Stimulated activated CD8-positive, alpha-beta memory T cell treated with anti-CD3 and anti-CD28 coated beads, Interleukin-7, amount 100 ng/mL, for 1 hour (primary cell): ENCODE data around the gene SLC17A8.
"Not testable (repeated sequence)": the region's sequence is repeated elsewhere in the genome, so short reads cannot be mapped to it uniquely, and the experiment has no call there.

Source experiments
- DNase-seq, 2 donors: peaks; one replicate each; pipeline ENCODE4 v3.0.0-alpha.2; 2020; ENCODE audit warnings: low read depth in 2 of 2

Gene SLC17A8

DNA sequence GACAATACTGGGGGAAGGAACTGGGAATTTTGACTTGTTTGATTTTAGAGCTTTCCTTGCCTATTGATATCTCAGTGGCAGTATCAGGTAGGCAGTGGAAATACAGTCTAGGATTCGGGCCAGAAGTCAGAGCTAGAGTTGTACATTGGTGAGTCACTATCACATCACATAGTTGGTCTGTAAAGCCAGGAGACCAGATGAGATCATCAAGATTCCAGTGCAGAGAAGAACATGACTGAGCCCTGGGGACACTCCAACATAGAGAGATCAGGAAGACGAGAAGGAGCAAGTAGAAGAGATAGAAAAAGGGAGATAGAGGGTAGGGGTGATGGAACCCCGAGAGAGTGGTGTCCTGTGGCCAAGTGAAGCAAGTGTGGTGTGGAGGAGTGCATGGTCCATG lies 70.2 kb downstream of the SLC17A8 start:
- no peak for DNase-seq

DNA sequence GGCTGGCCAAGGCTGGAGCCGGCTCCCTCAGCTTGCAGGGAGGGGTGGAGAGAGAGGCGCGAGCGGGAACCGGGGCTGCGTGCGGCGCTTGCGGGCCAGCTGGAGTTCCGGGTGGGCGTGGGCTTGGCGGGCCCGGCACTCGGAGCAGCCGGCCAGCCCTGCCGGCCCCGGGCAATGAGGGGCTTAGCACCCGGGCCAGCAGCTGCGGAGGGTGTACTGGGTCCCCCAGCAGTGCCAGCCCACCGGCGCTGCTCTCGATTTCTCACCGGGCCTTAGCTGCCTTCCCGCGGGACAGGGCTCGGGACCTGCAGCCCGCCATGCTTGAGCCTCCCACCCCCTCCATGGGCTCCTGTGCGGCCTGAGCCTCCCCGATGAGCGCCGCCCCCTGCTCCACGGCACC lies 73.4 kb downstream of the SLC17A8 start:
- not testable (repeated sequence) for DNase-seq

DNA sequence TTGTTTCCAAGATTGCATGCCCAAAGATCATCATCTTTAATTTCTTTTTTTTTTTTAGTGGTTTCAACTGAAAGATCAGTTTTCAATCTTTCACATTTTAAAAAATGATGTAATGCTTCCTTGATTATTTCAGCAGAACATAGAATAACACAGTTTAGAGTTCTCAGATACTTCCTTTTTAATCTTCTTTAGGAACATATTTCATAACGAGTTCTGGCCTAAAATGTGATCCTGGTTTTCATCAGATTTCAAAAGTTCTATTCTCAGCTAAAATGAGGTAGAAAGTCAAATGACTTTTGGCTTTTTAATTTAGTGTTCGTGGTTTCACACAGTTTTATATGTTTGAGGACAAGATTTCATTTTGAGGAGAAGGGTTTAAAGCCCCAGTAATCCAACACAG lies 76.8 kb downstream of the SLC17A8 start:
- DNase-seq: no peak

DNA sequence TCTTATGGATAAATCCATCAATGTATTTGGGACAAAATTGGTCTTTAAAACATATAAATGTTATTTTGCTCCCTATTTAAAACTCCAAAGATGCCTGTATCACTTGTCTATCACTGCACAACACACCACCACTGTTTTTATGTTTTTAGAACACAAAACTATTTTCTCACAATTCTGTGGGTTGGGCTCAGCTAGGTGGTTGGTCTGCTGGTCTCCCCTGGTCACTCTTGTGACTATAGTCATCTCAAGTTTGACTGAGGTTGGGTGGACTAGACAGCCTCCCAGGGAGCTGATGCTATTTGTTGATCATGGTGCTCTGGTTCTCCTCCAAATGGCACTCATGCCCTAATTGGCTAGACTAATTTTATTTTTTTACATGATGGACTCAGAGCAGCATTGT lies 77.3 kb downstream of the SLC17A8 start:
- no peak for DNase-seq

DNA sequence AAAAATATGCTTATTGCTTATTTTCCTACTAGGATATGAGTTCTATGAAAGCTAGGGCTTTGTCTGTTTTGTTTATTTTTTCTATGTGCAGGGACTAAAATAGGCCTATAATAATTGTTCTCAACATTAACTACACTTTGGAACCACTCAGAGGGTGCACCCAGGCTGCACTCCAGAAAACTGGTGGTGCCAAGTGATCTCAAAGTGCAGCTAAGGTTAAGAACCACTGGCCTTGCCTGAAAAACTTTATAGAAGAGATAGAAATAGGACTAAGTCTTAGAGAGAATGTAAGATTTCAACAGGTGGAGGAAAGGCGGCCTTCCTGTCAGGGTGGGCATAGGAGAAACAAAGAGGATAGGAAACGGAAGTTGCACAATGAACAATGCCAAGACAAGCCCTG lies 79.1 kb downstream of the SLC17A8 start:
- DNase-seq: no peak

DNA sequence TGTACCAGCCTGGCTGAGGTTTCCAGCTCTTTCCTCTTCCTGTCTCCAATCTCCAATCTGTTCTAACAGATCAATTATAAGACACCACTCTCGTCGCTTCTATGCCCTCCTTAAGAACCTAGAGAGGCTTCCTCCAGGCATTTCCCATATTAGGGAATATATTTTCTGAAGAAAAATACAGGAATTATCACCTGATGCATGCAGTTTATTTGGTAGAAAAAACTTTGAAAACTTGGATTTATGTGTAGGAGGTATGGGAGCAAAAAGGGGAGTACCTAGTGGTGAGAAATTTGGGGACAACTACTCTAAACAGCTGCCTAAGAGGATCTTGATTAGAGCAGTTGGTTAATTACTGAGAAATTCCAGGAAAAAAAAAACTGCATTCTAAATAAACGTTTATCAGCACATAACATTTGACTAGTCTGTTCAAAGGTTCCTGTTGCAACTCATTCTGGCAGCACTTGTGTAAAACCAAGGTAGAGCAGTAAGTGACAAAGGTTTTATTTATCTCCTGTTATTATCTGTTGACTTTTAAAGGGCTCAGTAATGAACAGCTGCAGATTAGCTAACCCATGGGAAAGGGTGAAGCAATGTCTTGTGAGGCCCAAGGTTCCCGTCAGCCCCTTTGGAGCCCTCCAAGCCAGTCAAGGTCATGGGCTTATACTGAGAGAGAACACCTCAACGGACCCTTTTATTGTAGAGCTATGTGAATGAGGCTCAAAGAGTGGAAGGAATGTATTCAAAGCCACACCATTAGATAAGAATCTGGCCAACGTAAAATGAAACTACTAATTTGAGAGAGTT lies 80.4 kb downstream of the SLC17A8 start:
- no peak for DNase-seq

DNA sequence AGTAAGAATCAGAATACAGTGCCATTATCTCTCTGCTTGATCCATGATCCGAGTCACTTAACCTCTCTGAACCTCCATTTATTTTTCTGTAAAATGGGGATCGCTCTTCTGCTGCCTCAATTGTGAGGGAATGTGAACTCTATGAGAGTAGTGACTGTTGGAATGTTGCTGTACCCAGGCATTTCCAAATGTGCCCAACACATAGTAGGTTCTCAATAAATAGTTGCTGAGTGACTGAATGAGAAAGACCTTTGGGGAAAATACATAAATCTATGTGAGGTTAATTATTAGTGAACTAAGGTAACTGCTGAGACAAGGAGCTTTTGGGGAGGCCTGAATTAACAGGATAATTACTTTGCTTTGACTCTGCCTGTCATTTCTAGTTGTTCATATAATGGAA lies 82.9 kb downstream of the SLC17A8 start:
- DNase-seq: no peak

DNA sequence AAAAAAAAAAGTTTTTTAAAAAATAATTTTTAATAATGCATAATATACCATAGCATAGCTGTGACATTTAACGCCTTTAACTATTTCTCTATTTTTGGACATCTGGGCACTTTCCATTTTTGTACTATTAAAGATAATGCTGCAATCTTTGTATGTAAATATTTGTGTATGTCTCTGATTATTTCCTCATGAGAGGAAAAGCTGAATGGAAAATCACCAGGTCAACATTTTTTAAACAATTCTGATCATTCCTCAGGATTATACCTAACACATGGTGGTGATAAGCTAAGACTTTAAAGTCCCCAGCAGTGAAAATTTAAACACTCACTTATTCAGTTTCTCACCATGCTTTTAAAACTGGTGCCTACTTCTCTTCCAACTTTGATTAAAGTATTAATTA lies 85.5 kb downstream of the SLC17A8 start:
- DNase-seq: no peak

DNA sequence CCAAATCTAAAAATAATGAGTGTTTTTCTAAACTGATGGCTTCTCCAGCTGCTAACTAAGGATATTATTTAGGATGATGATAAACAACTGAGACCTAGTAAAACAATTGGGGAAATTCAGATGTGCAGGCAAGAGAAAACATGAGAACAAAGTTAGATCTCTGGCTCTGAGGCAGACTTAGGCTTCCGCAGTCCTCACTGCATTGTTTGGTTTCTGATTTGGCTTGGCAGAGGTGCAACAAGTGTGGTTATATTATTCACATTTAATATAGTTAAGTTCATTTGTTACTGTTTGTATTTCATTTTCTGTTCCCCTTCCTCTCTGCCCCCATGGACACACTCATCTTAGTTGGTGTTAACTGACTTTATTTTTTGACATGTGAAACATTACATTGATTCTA lies 86.6 kb downstream of the SLC17A8 start:
- no peak for DNase-seq

DNA sequence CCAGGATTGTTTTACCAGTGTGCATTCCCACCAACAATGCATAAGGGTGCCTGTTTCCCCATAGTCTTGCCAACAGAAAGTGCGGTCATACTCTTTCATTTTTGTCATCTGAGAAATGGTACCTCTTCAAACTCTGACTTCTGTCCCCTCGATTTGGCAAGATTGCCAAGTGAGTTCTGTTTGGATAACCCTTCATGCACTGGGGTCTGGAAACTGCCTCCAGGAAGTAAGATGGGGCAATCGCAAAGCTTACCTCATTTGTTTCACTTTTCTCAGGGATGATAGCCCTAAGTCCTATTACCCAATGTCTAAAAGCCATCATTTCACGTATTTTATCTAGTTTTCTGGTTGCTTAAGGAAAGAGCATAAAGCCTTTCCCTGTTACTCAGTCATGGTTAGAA lies 88.2 kb downstream of the SLC17A8 start:
- no peak for DNase-seq

DNA sequence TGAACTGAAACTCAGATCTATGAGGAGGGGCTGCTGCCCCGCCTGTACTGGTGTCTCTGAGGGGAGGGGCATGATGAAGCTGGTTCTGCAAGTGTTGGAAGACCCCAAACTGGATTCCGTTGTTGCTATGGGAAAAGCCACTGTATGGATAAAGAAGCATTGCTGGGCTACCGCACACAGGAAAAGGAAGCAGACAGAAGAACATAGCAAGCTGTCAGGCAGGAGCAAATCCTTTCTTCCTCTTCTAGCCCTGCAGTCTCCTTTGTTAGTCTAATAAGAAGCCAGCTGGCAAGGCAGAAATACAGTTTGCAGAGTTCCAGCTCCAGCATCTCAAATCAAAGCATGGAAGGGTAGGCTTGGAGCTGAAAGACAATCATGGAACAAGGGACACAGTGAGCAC lies 90.5 kb downstream of the SLC17A8 start:
- no peak for DNase-seq

DNA sequence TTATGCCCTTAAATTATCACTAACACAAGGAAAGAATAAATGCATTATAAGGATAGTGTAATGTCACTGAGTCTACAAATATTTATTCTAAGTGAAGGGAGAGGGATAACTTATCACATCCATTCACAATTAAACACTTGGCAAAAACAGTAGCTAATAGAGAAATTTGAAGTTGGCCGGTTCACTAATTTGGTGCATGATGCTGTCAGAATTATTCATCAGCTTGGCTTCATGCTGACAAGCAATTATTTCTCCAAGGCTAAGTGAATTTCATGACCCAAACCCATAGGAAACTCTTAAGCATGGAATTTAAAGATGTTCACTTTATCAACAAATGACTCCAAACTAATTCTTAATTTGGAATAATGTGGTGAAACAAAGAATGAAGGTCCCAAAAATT lies 91.8 kb downstream of the SLC17A8 start:
- DNase-seq: no peak

DNA sequence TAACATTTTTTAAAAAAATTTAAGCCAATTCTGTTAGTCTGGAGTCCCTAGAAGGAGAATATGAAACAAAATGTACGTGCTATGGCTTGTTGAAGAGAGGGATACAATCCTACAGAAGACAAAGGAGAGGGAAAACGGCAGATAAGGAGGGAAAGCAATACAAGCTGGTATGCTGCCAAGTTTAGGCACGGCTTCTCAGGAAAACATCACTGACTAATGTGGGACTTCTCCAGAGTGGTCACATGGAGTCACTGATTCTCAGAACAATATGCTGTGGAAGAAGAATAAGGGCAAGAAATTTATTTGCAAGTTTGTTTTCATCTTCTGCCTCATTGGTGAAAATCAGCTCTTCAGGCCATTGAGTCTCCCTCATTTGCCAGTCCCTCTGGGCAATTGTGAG lies 93.9 kb downstream of the SLC17A8 start:
- no peak for DNase-seq

DNA sequence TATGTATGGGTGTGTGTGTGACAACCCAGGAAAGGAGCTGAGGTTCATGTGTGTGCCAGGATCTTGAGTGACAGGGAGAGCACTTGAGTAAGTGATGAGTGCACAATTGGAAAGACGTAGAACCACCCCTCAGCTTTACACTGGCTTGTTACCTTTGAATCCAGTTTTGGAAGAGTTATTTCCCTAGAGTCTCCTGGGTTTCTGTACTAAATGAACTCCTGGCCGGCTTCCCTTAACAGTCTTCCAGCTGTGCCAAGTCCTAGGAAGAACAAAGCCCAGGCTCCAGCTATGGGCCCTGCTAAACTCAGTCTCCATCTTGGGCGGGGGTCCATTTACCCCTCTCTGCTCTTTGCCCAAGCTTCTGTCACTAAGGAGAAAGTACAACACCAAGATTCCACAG lies 97.1 kb downstream of the SLC17A8 start:
- DNase-seq: no peak

DNA sequence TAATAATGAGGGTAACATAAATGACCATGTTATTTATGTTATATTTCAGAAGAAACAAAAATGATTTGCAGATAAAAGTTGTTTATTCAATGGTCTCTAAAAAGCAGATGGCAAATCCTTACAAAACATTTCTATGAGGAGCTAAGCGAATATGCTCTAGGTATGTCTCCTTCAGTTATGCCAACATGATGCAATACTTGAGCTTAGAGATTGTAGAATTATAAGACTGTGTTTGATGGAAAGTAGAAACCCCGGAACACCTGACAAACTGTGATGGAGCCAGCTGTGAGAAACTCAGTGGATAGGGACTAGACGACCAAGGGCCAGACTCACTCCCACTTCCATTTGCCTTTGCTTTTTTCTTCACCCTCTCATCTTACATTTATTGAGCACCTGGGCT lies 99.0 kb downstream of the SLC17A8 start:
- DNase-seq: no peak

DNA sequence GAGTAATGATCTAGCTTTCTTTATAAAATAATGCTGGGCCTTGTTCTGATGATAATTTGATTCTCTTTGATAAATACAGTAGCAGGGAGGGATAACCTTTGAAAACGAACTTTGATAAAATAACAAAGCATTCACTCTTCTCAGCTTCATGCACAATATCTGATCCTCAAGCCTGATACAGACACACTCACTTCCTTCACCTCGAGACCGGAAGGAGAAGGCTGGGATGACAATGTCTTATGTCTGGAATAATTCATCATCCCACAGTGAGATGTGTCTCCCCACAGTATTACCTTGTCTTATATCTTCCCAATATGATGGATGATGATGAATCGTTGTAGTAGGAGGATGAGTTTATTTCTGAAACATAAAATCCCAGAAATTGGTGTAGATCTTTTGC lies 101.3 kb downstream of the SLC17A8 start:
- no peak for DNase-seq

DNA sequence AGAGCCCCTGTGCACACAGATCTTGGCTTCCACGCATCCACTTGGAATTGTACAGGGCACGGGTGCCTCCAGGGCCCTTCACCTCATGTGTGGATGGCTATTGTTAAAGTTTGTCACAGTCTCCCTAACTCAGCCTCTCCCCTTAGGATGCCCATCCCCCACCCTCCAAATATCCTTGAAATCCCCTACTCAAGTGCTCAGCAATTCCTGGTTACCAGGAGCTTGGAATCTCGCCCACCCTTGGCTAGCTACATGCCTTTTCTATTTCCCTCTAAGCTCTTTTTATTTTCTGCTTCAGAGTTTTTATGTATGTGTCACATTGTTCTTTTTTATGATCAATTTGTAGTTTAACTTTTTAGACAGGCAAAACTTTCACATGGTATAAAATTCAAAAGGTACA lies 103.8 kb downstream of the SLC17A8 start:
- no peak for DNase-seq

DNA sequence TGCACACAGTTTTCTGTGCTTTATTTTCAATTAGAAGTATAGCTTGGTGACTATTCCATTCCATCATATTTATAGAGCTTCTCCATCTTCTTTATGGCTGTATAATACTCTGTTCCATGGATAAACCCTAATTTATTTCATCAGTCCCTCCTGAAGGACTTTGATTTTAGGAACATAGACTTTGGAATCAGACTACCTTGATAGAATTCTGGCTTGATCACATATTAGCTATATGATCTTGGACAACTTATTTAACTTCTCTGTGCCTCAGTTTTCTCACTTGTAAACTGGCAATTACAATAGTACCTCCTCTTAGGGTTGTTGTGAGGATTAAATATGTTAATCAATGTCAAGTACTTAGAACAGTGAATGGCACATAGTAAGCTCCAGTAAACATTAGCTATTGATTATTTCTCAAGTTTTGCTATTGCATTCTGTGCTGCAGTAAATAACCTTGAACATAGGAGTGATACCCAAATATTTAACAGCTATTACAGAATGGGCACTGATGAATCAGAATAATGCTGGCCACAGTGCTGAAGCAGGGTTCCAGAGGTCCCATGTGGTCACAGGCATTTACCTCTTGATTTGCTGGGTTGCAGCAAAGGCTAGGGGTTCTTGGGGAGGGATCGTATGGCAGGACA lies 104.6 kb downstream of the SLC17A8 start:
- DNase-seq: no peak

DNA sequence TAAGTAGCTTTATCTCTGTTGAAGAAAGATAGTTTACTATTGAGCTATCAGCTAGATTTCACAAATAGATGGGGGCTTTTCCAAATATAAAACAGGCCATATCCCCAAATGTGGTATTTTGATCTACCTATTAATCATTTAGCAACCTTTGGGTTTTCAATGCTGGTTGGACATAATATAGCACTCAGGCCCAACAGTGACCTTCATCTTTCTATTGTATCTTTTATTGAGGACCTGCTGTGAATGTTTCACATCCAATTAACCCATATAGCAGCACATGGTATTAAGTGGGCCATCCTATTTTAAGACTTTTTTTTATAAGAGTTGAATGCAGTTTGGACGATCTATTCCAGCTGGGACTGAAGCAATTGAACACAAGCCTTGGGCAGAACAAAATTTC lies 106.8 kb downstream of the SLC17A8 start:
- no peak for DNase-seq

DNA sequence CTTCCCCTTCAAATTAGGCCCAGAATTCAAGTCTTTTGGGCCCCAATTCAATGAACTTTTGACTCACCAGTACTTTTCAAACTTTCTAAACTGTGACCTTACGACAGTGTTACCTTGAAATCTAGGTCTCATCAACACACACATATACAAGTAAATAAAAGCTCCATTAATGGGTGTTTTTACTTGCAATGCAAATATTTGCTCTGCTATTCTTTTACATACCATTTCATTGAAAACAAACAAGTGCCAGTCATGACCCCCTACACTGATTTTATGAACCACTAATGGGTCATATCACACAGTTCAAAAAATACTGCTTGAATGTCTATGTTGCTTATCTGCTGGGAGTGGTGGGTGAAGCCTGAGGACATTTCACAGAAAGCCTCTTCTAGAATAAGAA lies 107.7 kb downstream of the SLC17A8 start:
- DNase-seq: no peak

DNA sequence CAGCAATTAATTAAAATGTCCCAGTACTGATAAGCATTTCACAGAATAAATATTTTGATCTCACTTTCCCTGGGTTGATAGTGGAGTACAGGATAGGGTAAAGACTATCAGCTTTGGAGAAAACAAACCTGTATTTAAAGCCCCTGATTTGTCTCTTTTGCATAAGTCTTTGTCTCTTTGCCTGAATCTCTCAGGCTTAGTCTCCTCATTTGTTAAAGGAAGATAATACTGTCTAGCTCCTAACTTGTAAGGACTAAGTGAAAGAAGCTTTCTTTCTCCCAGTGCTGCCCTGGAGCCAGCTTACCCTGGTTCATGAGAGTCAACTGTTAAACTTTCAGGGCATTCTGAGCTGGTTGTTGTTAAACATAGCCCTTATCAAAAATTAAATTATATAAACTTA lies 111.3 kb downstream of the SLC17A8 start:
- no peak for DNase-seq
